ENCODE measurements around the gene UBFD1.

Gene UBFD1

GRCh38 chr16:23615805-23616204 lies 58.3 kb downstream of the UBFD1 start:
- no peak for DNase-seq
